VCaP (cell line): ENCODE data around the gene INHA.

Experiments used
- H3K27ac ChIP-seq: fragments of 450-650 bp; 2 replicates; pipeline ENCODE4 v1.5.1; 2017
- CTCF ChIP-seq: fragments of 450-650 bp; conservative IDR thresholded peaks from 2 replicates; pipeline ENCODE4 v1.5.1; 2017; ENCODE audit warnings: mild to moderate bottlenecking, moderate library complexity

INHA gene

GRCh38 chr2:219605607-219605954 lies 33.5 kb downstream of the INHA start:
- no peak for TF ChIP-seq CTCF
- H3K27ac ChIP-seq = no peak overlapping the region

- TF ChIP-seq CTCF = no peak
Measured at GRCh38 chr2:219607931-219608330, 35.8 kb downstream of the INHA start.

GRCh38 chr2:219608399-219608964 lies 36.4 kb downstream of the INHA start:
- H3K27ac ChIP-seq = no peak overlapping the region
- TF ChIP-seq CTCF = no peak

More at GRCh38 chr2:219607931-219608330, 35.8 kb downstream of the INHA start:
- no peak overlapping the region for H3K27ac ChIP-seq

GRCh38 chr2:219609149-219609750 lies 37.1 kb downstream of the INHA start:
- TF ChIP-seq CTCF = no peak
- H3K27ac ChIP-seq = no peak overlapping the region

- H3K27ac ChIP-seq = no peak overlapping the region
Measured at GRCh38 chr2:219611306-219611705, 39.2 kb downstream of the INHA start.

GRCh38 chr2:219611866-219612576 lies 39.9 kb downstream of the INHA start:
- TF ChIP-seq CTCF = no peak
- H3K27ac ChIP-seq = no peak overlapping the region

More at GRCh38 chr2:219611306-219611705, 39.2 kb downstream of the INHA start:
- no peak for TF ChIP-seq CTCF

GRCh38 chr2:219612577-219613286 lies 40.6 kb downstream of the INHA start:
- TF ChIP-seq CTCF = no peak

More at GRCh38 chr2:219612577-219613286, 40.6 kb downstream of the INHA start:
- H3K27ac ChIP-seq = no peak overlapping the region
